GM11168 (cell line): ENCODE results near the gene CLOCK.

Experiments used
- in situ Hi-C: fragments of 300-500 bp; cut with MboI; formaldehyde crosslinking; loops from one replicate; pipeline ENCODE4 v1.12.0; 2022; ENCODE audit warnings: low sequenced_read_pairs; ENCODE audit not compliant: unreplicated experiment

CLOCK gene

DNA sequence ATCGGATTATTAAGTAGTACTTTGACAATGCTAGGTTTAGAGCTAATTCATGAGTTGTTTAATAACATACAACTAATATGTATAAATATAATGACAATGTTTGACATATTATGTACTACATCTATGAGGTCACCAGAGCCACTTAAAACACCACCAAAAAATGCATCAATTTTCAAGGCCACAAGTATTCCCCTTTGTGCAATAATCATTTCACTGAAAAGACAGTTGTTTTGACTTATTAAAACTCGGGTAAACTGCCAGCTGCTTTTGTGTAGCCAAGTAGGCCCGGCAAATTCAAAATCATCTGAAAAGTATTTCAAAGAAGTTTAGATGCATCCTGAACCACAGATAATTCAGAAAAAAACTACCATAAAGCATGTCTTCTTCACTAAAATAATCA, 48.7 kb downstream of the CLOCK start:
- in situ Hi-C loops: no loop called here

GRCh38 chr4:55491486-55491885, 55.2 kb downstream of the CLOCK start:
- in situ Hi-C loops: no loop called here

GRCh38 chr4:55488716-55489115, 58.0 kb downstream of the CLOCK start:
- in situ Hi-C loops: no loop called here

- in situ Hi-C loops: no loop called here
These were observed 60.9 kb downstream of the CLOCK start for GRCh38 chr4:55485821-55486220.

DNA sequence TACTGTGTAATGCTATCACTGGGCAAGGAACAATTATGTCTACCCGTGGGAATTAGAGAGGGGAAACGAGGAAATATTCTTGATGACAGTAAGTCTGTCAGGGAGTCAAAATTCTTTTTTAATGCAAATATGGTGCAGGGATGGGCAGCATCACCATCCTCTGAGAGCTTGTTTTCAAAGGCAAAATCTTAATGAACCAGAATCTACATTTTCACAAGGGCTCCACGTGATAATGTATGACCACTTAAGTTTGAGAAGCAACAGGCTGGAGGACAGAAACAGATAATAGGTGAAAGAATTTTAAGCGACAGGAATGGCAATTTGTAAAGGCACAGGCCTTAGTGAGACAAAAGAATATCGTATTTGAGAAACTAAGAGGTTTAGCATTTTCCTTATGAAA, 63.4 kb downstream of the CLOCK start:
- in situ Hi-C loops: no loop called here

DNA sequence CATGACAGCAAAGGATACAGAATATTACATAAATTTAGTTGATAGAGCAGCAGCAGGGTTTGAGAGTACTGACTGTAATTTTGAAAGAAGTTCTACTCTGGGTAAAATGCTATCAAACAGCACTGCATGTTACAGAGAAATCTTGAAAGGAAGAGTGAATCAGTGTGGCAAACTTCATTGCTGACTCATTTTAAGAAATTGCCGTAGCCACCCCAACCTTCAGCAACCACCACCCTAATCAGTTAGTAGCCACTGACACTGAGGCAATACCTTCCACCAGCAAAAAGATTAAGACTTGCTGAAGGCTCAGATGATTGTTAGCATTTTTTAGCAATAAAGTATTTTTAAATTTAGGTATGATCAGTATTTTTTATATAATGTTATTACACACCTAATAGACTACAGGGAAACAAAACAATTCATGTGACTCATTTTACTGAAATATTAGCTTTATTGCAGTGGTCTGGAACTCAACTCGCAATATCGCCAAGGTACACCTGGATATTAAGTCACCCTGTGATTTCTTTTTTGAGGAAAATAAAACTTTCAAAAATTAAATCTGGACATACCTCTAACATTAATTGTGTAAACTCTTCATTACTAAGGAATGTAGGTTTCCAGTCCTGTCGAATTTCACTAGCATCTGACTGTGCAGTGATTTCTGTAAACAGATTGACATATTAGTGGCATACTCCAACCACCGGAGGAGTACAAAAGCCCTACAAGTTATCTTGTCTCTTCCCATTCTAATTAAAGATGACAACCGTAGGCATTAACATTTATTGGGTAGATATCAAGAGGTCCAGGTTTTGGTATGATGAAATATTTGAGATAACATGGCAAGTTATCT, 71.1 kb downstream of the CLOCK start:
- in situ Hi-C loops: no loop called here

DNA sequence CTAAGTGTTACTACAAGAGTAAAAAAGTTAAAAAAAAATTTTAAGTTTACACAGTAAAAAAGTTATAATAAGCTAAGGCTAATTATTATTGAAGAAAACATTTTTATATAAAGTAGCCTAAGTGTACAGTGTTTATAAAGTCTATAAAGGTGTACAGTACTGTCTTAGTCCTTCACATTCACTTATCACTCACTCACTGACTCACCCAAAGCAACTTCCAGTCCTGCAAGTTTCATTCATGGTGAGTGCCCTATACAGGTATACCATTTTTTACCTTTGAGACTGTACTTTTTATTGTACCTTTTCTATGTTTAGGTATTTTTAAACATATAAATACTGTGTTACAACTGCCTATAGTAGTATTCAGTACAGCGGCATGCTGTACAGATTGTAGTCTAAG, 76.7 kb downstream of the CLOCK start:
- in situ Hi-C loops: no loop called here

GRCh38 chr4:55468724-55469123, 78.0 kb downstream of the CLOCK start:
- in situ Hi-C loops: no loop called here

- in situ Hi-C loops: no loop called here
These were observed 80.7 kb downstream of the CLOCK start for GRCh38 chr4:55466001-55466400.

DNA sequence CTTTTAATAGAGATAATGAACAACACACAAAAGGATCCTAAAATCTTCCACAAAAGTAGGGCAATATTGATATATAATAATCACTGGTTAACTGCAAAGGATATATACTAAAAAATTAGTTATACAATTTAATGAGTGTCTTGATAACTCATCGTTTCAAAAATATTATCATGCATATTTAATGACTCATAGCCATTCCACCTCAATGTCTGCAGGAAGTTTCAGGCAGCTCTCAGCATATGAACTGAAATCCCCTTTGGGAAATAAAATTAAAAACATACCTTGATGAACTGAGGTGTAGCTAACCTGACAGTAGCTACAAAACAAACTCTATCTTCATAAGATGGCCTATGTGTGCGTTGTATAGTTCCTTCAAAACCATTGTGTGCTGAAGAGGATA, 88.1 kb downstream of the CLOCK start:
- in situ Hi-C loops: no loop called here

DNA sequence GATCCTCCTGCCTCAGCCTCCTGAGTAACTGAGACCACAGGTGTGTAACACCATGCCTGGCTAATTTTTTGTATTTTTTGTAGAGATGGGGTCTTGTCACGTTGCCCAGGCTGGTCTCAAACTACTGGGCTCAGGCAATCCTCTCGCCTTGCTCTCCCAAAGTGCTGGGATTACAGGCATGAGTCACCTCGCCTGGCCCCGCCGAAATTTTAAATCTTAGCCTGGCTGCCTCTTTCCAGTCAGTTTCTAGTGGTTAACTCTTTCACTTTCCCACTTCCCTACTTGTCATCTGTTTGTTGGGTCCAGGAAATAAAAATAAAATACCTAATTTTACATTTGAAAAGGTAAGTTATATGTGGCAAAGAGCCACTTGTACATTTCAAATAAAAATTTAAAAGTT, 88.5 kb downstream of the CLOCK start:
- in situ Hi-C loops: no loop called here

DNA sequence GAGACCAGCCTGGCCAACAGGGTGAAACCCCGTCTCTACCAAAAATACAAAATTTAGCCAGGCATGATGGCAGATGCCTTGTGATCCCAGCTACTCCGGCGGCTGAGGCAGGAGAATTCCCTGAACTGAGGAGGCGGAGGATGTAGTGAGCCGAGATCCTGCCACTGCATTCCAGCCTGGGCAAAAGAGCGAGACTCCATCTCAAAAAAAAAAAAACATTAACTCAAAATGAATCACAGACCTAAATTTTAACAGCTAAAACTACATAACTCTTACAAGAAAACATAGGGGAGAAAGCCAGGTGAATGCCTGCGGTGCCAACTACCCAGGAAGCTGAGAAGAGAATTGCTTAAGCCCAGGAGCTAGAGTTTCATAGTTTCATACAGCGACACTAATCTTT, 96.1 kb downstream of the CLOCK start:
- in situ Hi-C loops: no loop called here

DNA sequence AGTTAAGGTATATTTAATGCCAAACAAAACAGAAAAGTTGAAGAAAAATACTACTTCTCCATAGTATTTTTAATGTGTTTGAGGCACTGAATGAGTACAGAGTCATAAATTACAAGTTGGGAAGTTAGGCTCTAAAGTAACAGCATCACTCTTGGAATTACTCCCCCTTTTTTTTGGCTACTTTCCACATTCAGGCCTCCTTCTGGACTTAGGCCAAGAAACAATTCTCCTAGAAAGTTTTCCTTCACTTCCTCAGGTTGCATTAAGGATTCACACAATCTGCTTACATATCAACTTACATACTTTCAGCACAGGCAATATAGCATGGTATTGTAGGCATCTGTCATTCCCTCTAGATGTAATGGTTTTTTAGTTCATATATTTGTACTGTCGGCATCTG, 98.9 kb downstream of the CLOCK start:
- in situ Hi-C loops: no loop called here

- in situ Hi-C loops: no loop called here
These were observed 99.5 kb downstream of the CLOCK start for GRCh38 chr4:55447108-55447708.

DNA sequence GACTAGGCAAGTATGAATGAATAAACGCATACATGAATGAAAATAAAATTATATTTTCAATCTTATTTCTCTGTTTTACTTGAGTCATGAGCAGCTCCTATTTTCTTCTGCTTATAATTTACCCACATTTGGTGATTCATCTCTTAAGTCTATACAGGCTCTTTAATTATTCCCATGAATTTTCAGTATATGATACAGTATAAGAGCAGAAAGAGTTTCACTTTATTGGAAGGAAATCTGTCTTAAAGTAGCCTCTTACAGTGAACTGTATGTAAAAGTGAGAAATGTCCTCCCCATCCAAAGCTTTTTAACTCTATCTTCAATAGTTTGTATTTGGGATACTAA, 100.2 kb downstream of the CLOCK start:
- in situ Hi-C loops: no loop called here

DNA sequence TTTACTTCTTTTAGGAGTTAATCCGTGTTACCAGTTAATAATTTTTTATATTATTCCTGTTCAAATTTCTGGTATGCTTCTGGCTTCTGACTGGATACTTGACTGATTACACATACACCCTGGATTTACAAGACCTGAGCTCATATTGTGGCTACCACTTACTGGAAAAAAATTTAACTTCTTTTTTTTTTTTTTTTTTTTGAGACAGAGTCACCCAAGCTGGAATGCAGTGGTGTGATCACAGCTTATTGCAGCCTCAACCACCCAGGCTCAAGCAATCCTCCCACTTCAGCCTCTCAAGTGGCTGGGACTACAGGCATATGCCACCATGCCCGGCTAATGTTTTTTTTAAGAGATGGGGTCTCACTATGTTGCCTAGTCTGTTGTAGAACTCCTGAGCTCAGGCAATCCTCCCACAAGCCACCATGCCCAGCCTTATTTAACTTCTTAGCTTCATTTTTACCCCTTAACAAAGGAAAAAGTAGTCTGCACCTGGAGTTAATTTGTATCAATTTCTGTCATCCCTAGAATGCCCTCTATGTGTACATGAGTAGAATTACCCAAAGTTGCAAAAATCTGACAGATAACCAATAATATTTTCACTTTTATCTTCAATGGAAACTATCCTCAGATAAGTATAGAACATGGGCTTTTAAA, 100.7 kb downstream of the CLOCK start:
- in situ Hi-C loops: no loop called here

- in situ Hi-C loops: no loop called here
These were observed 101.9 kb downstream of the CLOCK start for GRCh38 chr4:55444827-55445226.

- in situ Hi-C loops: no loop called here
These were observed 104.2 kb downstream of the CLOCK start for GRCh38 chr4:55442541-55442940.

DNA sequence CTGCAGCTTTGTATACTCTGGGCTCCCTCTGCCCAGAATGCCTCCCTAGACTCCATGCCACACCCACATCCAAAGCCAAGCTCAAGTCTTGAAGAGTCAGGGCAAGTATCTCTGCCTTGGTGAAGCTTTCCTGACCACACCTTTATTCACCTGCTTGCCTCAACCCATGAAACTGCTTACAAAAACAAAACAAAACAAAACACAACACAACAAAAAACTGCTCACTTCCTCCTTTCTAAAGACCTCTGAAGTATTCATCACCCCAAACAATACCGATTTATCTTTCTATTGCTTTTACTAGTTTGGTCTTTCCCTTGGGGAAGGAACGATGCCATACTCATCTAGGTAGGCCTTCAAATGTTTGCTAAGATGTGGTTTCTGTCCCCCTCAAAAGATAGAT, 105.9 kb downstream of the CLOCK start:
- in situ Hi-C loops: no loop called here

GRCh38 chr4:55439023-55439422, 107.7 kb downstream of the CLOCK start:
- in situ Hi-C loops: no loop called here

DNA sequence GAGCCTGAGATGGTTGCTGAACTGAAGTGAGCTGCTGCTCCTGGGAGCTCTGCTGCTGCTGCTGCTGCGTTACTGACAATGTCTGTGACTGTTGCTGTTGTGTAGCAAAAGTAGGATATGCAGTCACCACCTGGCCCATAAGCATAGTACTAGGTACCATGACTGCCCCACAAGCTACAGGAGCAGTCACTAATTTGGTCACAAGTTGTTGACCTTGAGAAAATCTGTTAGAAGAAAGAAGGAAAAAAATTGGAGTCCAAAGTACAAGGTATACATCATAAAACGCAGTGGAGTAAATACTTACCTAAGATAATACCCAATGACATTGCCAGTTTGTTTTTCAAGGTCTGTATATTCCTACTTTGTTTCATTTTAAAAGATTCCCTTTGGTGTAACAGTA, 108.4 kb downstream of the CLOCK start:
- in situ Hi-C loops: no loop called here

DNA sequence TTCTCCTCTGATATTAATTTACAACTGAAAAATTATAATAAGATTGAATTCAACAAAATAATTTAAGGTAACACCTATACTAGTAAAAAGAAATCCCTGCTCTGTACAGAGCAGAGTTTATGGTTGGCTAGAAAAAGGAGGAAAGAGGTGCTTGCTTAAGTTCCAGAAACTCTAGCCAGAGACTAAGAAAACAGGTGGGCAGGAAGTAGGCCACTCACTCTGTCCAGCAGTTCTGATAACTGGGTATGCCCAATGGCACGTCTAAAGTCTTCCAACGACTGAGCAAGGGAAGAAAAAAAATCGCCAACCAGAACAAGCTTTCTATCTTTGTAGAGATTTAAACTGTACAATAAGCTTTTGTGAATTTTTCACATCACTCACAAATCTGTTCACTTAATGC, 108.9 kb downstream of the CLOCK start:
- in situ Hi-C loops: no loop called here
